KOPT-K1 (cell line): ENCODE measurements around the gene PDE4B.

Experiments used
- H3K27ac ChIP-seq: fragments of 200-600 bp; sonication (generic); 2 replicates; pipeline ENCODE4 v1.5.1; 2016; ENCODE audit warnings: antibody characterized with exemption, mild to moderate bottlenecking, low read depth, low read length; ENCODE audit not compliant: poor library complexity, severe bottlenecking
- H3K36me3 ChIP-seq: fragments of 200-600 bp; sonication (generic); 2 replicates; pipeline ENCODE4 v1.5.1; 2017; ENCODE audit warnings: antibody characterized with exemption, mild to moderate bottlenecking, low read length, moderate library complexity; ENCODE audit not compliant: insufficient read depth
- H3K9me3 ChIP-seq: fragments of 200-600 bp; sonication (generic); 2 replicates; pipeline ENCODE4 v1.5.1; 2017; ENCODE audit warnings: antibody characterized with exemption, low read length, mild to moderate bottlenecking; ENCODE audit not compliant: insufficient read depth, poor library complexity, severe bottlenecking

PDE4B gene

GRCh38 chr1:65791801-65792668 is 660 bp upstream of the PDE4B start:
- H3K27ac ChIP-seq = no peak overlapping the region
- H3K9me3 ChIP-seq = no peaks in the 10 kb centered on the region
- no peaks in the 10 kb centered on the region for H3K36me3 ChIP-seq

- H3K36me3 ChIP-seq = no peaks in the 10 kb centered on the region
- no peaks in the 10 kb centered on the region for H3K9me3 ChIP-seq
- no peak overlapping the region for H3K27ac ChIP-seq
Observed at GRCh38 chr1:65793359-65793732, 651 bp downstream of the PDE4B start.

GRCh38 chr1:65795311-65795710 is 2.6 kb downstream of the PDE4B start:
- no peak overlapping the region for H3K27ac ChIP-seq
- H3K36me3 ChIP-seq = no peaks in the 10 kb centered on the region
- no peaks in the 10 kb centered on the region for H3K9me3 ChIP-seq

GRCh38 chr1:65799601-65800000 is 6.9 kb downstream of the PDE4B start:
- Histone ChIP-seq H3K9me3 (no peaks in the 10 kb centered on the region), H3K36me3 (no peaks in the 10 kb centered on the region), H3K27ac (no peak overlapping the region)

- Histone ChIP-seq H3K36me3 (no peaks in the 10 kb centered on the region), H3K27ac (no peak overlapping the region), H3K9me3 (no peaks in the 10 kb centered on the region)
Observed at GRCh38 chr1:65804584-65804983, 11.9 kb downstream of the PDE4B start.

- no peaks in the 10 kb centered on the region for H3K9me3 ChIP-seq
- H3K27ac ChIP-seq = no peak overlapping the region
- no peaks in the 10 kb centered on the region for H3K36me3 ChIP-seq
Observed at GRCh38 chr1:65812065-65812464, 19.4 kb downstream of the PDE4B start.

- Histone ChIP-seq H3K9me3 (no peaks in the 10 kb centered on the region), H3K27ac (no peak overlapping the region), H3K36me3 (no peaks in the 10 kb centered on the region)
Observed at GRCh38 chr1:65813956-65814355, 21.3 kb downstream of the PDE4B start.

GRCh38 chr1:65814752-65815151 is 22.1 kb downstream of the PDE4B start:
- H3K27ac ChIP-seq = no peak overlapping the region
- no peaks in the 10 kb centered on the region for H3K9me3 ChIP-seq
- no peaks in the 10 kb centered on the region for H3K36me3 ChIP-seq

GRCh38 chr1:65817891-65818290 is 25.2 kb downstream of the PDE4B start:
- no peaks in the 10 kb centered on the region for H3K36me3 ChIP-seq
- no peak overlapping the region for H3K27ac ChIP-seq
- H3K9me3 ChIP-seq = no peaks in the 10 kb centered on the region

GRCh38 chr1:65818966-65819365 is 26.3 kb downstream of the PDE4B start:
- no peaks in the 10 kb centered on the region for H3K36me3 ChIP-seq

GRCh38 chr1:65820983-65821382 is 28.3 kb downstream of the PDE4B start:
- no peaks in the 10 kb centered on the region for H3K36me3 ChIP-seq
- H3K9me3 ChIP-seq = no peaks in the 10 kb centered on the region
- no peak overlapping the region for H3K27ac ChIP-seq

More at GRCh38 chr1:65818966-65819365, 26.3 kb downstream of the PDE4B start:
- H3K27ac ChIP-seq = no peak overlapping the region
- no peaks in the 10 kb centered on the region for H3K9me3 ChIP-seq

GRCh38 chr1:65821386-65821785 is 28.7 kb downstream of the PDE4B start:
- Histone ChIP-seq H3K27ac (no peak overlapping the region), H3K36me3 (no peaks in the 10 kb centered on the region), H3K9me3 (no peaks in the 10 kb centered on the region)

- no peak overlapping the region for H3K27ac ChIP-seq
- H3K36me3 ChIP-seq = no peaks in the 10 kb centered on the region
Observed at GRCh38 chr1:65824103-65824502, 31.4 kb downstream of the PDE4B start.

GRCh38 chr1:65825741-65826140 is 33.0 kb downstream of the PDE4B start:
- H3K27ac ChIP-seq = no peak overlapping the region

More at GRCh38 chr1:65824103-65824502, 31.4 kb downstream of the PDE4B start:
- H3K9me3 ChIP-seq = no peaks in the 10 kb centered on the region

GRCh38 chr1:65826782-65827181 is 34.1 kb downstream of the PDE4B start:
- H3K27ac ChIP-seq = no peak overlapping the region

More at GRCh38 chr1:65825741-65826140, 33.0 kb downstream of the PDE4B start:
- Histone ChIP-seq H3K9me3 (no peaks in the 10 kb centered on the region), H3K36me3 (no peaks in the 10 kb centered on the region)

GRCh38 chr1:65827346-65827745 is 34.7 kb downstream of the PDE4B start:
- Histone ChIP-seq H3K27ac (no peak overlapping the region), H3K36me3 (no peaks in the 10 kb centered on the region), H3K9me3 (no peaks in the 10 kb centered on the region)

More at GRCh38 chr1:65826782-65827181, 34.1 kb downstream of the PDE4B start:
- H3K9me3 ChIP-seq = no peaks in the 10 kb centered on the region
- H3K36me3 ChIP-seq = no peaks in the 10 kb centered on the region
